ENCODE results near the gene NOXA1.

Gene NOXA1

GRCh38 chr9:137456864-137457405, 33.7 kb downstream of the NOXA1 start:
- no peak for DNase-seq (ENCODE audit: low read depth)
- no peak for TF ChIP-seq CTCF (IDR thresholded peaks at IDR 0.05; ENCODE audit: insufficient read depth, low read depth, low read length, missing control alignments)
- no peak overlapping the region for H3K4me3 ChIP-seq (ENCODE audit: low read length)

- DNase-seq (ENCODE audit: low read depth), result no peak
- TF ChIP-seq CTCF (IDR thresholded peaks at IDR 0.05; ENCODE audit: insufficient read depth, low read depth, low read length, missing control alignments), result no peak
- H3K4me3 ChIP-seq (ENCODE audit: low read length), result peak overlapping the region; percentile 61
Measured at GRCh38 chr9:137457406-137458193, 34.4 kb downstream of the NOXA1 start.

GRCh38 chr9:137458194-137459151, 35.3 kb downstream of the NOXA1 start:
- peak; percentile 17 for DNase-seq (ENCODE audit: low read depth)
- TF ChIP-seq CTCF (IDR thresholded peaks at IDR 0.05; ENCODE audit: insufficient read depth, low read depth, low read length, missing control alignments), result no peak
- peak overlapping the region; percentile 61 for H3K4me3 ChIP-seq (ENCODE audit: low read length)

- peak within 1 kb of the TSS; percentile 61 for H3K4me3 ChIP-seq (ENCODE audit: low read length)
- peak; percentile 90 for DNase-seq (ENCODE audit: low read depth)
- TF ChIP-seq CTCF (IDR thresholded peaks at IDR 0.05; ENCODE audit: insufficient read depth, low read depth, low read length, missing control alignments), result no peak
Measured at GRCh38 chr9:137459152-137459600, 36.0 kb downstream of the NOXA1 start, which contains the start of gene NSMF. NSMF (minus strand) TSS chr9:137459334; CDS start chr9:137459102, 232 bp downstream.

GRCh38 chr9:137459601-137460362, 36.6 kb downstream of the NOXA1 start:
- peak overlapping the region; percentile 34 for H3K4me3 ChIP-seq (ENCODE audit: low read length)
- TF ChIP-seq CTCF (IDR thresholded peaks at IDR 0.05; ENCODE audit: insufficient read depth, low read depth, low read length, missing control alignments), result no peak
- DNase-seq (ENCODE audit: low read depth), result no peak
